ENCODE measurements around the gene G6PC1. TPM values are rescaled to one million over a fixed set of nuclear protein-coding genes. Genes with fewer than 3 reads are reported as not detected.

Gene G6PC1
- total and polyA plus RNA-seq, 2 experiments from 2014 or later: not detected

- Histone ChIP-seq H3K36me3 (ENCODE audit: insufficient read depth) (no peaks in the 10 kb centered on the region), H3K27me3 (ENCODE audit: insufficient read depth) (no peaks in the 10 kb centered on the region), H3F3A (replicated peaks; ENCODE audit: low read depth) (no peaks in the 10 kb centered on the region), H3K27ac (ENCODE audit: low read depth) (no peak overlapping the region), H3K79me2 (replicated peaks; ENCODE audit: insufficient read depth) (no peaks in the 10 kb centered on the region), H3K4me2 (no peak overlapping the region), H3K4me1 (ENCODE audit: insufficient read depth) (no peaks in the 10 kb centered on the region), H3K9me2 (ENCODE audit: insufficient read depth) (no peaks in the 10 kb centered on the region), H4K20me1 (replicated peaks; ENCODE audit: insufficient read depth) (no peaks in the 10 kb centered on the region; the same call in 1 of the 2 replicates), H3K4me3 (no peak overlapping the region), H2AFZ (no peak overlapping the region)
- H3K27ac Mint-ChIP-seq: no peak overlapping the region
- no peak overlapping the region for H3K4me3 Mint-ChIP-seq
- DNase-seq (ENCODE audit: low spot score): no peak
- H3K36me3 Mint-ChIP-seq (ENCODE audit: low read depth): no peaks in the 10 kb centered on the region; the same call in 1 of the 3 replicates
- TF ChIP-seq CREB1 (CRISPR knock-in tag; IDR thresholded peaks at IDR 0.05; ENCODE audit: low read depth): no peak
- TF ChIP-seq POLR2AphosphoS5 (IDR thresholded peaks at IDR 0.05; ENCODE audit: low read depth): no peak
- no peak for TF ChIP-seq ZNF462 (CRISPR knock-in tag; IDR thresholded peaks at IDR 0.05)
- no peak for TF ChIP-seq ZNF114 (CRISPR knock-in tag; IDR thresholded peaks at IDR 0.05)
- no peak for TF ChIP-seq EZH2 (IDR thresholded peaks at IDR 0.05; ENCODE audit: low read depth, unreplicated experiment)
- no peak for TF ChIP-seq STAT1 (IDR thresholded peaks at IDR 0.05; ENCODE audit: unreplicated experiment)
- TF ChIP-seq ETS1 (IDR thresholded peaks at IDR 0.05): no peak
- no peak for TF ChIP-seq EZH2phosphoT487 (IDR thresholded peaks at IDR 0.05; ENCODE audit: unreplicated experiment)
- TF ChIP-seq NANOG (IDR thresholded peaks at IDR 0.05; ENCODE audit: borderline replicate concordance): no peak
- no peak for TF ChIP-seq CTCF (conservative IDR thresholded peaks at IDR 0.05; ENCODE audit: low read depth in 2 of 2)
- no peak for TF ChIP-seq ZNF331 (CRISPR knock-in tag; IDR thresholded peaks at IDR 0.05; ENCODE audit: low read depth)
- TF ChIP-seq JUNB (IDR thresholded peaks at IDR 0.05; ENCODE audit: unreplicated experiment): no peak
- TF ChIP-seq REST (IDR thresholded peaks at IDR 0.05; ENCODE audit: unreplicated experiment): no peak
- ATAC-seq: no peak
- no peaks in the 10 kb centered on the region; the same call in 1 of the 3 replicates for H3K9me3 Mint-ChIP-seq
- H3K27me3 Mint-ChIP-seq (ENCODE audit: insufficient read depth, low read depth, poor library complexity): peaks cover 4% of the 10 kb centered on the region
- peaks cover 2% of the 10 kb centered on the region; the same call in 1 of the 3 replicates for H3K4me1 Mint-ChIP-seq
Measured at GRCh38 chr17:42853597-42853967, 47.0 kb upstream of the G6PC1 start.
